Adrenal gland (tissue), 12 donors: ENCODE data around the gene SSC5D. TPM values are rescaled to one million over a fixed set of nuclear protein-coding genes. Genes with fewer than 3 reads are reported as not detected.

Experiments
- DNase-seq, 7 donors: peaks; one replicate each; pipeline ENCODE4 v3.0.0-alpha.2; 2019 to 2020
- H3K27ac ChIP-seq, 5 donors: fragments of 200-600 bp; sonication (generic) in 4 of 5; 1 replicate in 3 of 5; 2 replicates in 2 of 5; pipeline versions ENCODE4 v1.5.1 to v1.8.0; 2016 to 2020; ENCODE audit warnings: mild to moderate bottlenecking in 1 of 5
- H3K27me3 ChIP-seq: fragments of 200-600 bp; 2 replicates; pipeline ENCODE4 v1.8.0; 2021
- H3K36me3 ChIP-seq, 2 donors: fragments of 200-600 bp; replicated peaks in 1 of 2; 1 replicate in 1 of 2; 2 replicates in 1 of 2; pipeline versions ENCODE4 v1.5.1 to v1.8.0; 2018 to 2022
- H3K4me1 ChIP-seq, 2 donors: fragments of 200-600 bp; replicated peaks in 1 of 2; 1 replicate in 1 of 2; 2 replicates in 1 of 2; pipeline versions ENCODE4 v1.5.1 to v1.8.0; 2018 to 2021
- H3K4me3 ChIP-seq, 4 donors: fragments of 200-600 bp; sonication (generic) in 3 of 4; one replicate each; pipeline ENCODE4 v1.5.1; 2016 to 2018
- H3K9me3 ChIP-seq, 3 donors: fragments of 200-600 bp; sonication (generic) in 1 of 3; replicated peaks in 1 of 3; 1 replicate in 2 of 3; 2 replicates in 1 of 3; pipeline versions ENCODE4 v1.5.1 to v1.8.0; 2016 to 2021
- POLR2A ChIP-seq, 2 donors: fragments of 450-650 bp; IDR thresholded peaks; one replicate each; pipeline ENCODE4 v1.6.1; 2017; ENCODE audit warnings: antibody characterized with exemption in 2 of 2, mild to moderate bottlenecking in 2 of 2, moderate library complexity in 1 of 2
- WGBS, 4 donors: extraction: QIAGEN DNeasy Blood & Tissue Kit in 2 of 4; methylation state at CpG; one replicate each; pipeline versions ENCODE4 v1.1.5 to v1.1.7; 2013 to 2017; 5-methylcytosine and 5-hydroxymethylcytosine counted together
- intact Hi-C, 2 donors: fragments of 100-400 bp; cut with DNase I; formaldehyde crosslinking; loops; one replicate each; pipeline versions ENCODE4 v1.14.1 to v1.15.0; 2022 to 2023
- polyA plus RNA-seq, 3 donors: library from polyadenylated mRNA; stranded (reverse); fragments of 200-250 nt in 2 of 3; fragments of 350-450 nt in 1 of 3; fragmentation: Illumina TruSeq in 1 of 3; extraction: RNeasy Lipid Tissue Mini Kit (QIAGEN cat#74804) in 1 of 3; gene quantifications; one replicate each; pipeline ENCODE4 v1.2.3, GENCODE V29; 2013 to 2014
- total RNA-seq, 9 donors: library from RNA; depleted of rRNA in 4 of 9; stranded (reverse); fragments of >200 nt in 4 of 9; fragments of 120-200 nt in 1 of 9; fragmentation: NEBNext Ultra II Directional in 1 of 9; extraction: Animal tissue kit (Norgen Biotek cat#: 25700) in 1 of 9; gene quantifications; one replicate each; pipeline versions ENCODE4 v1.1.0 to v1.2.4, GENCODE V29; 2013 to 2023
- TF ChIP-seq, protein P1 (sequence below), 6 experiments: fragments of 450-650 bp in 4 of 6; fragments of 200-600 bp in 2 of 6; sonication (generic) in 1 of 6; IDR thresholded peaks; 1 replicate in 5 of 6; 2 replicates in 1 of 6; pipeline versions ENCODE4 v1.5.1 to v1.8.0; 2016 to 2021; ENCODE audit warnings: antibody characterized with exemption in 6 of 6, mild to moderate bottlenecking in 2 of 6, moderate library complexity in 1 of 6
- donor health status: healthy with polysubstance abuse.
- donor health status: Bipolar disorder and iron deficiency.
- donor health status: DM: yes; HTN: yes; CAD: no.
- donor health status: DM: no; HTN: no; CAD: no.
- donor health status: DM: no; HTN: no; CAD: no.
- donor health status: DM: yes; HTN: yes; CAD: no.

The SSC5D gene
- total and polyA plus RNA-seq, 12 donors: 0.33 to 10.0 (median 4.4) TPM

GRCh38 chr19:55549500-55550320, 61.5 kb downstream of the SSC5D start:
- no peaks in the 10 kb centered on the region for H3K9me3 ChIP-seq
- H3K36me3 ChIP-seq: no peaks in the 10 kb centered on the region
- H3K27me3 ChIP-seq: peaks cover 25% of the 10 kb centered on the region
- 34 to 41% (median 38%) methylated on average over 13 to 36 of the region's 36 CpGs for WGBS, 4 donors
- no peak overlapping the region for H3K4me3 ChIP-seq
- TF ChIP-seq, protein P1, sequence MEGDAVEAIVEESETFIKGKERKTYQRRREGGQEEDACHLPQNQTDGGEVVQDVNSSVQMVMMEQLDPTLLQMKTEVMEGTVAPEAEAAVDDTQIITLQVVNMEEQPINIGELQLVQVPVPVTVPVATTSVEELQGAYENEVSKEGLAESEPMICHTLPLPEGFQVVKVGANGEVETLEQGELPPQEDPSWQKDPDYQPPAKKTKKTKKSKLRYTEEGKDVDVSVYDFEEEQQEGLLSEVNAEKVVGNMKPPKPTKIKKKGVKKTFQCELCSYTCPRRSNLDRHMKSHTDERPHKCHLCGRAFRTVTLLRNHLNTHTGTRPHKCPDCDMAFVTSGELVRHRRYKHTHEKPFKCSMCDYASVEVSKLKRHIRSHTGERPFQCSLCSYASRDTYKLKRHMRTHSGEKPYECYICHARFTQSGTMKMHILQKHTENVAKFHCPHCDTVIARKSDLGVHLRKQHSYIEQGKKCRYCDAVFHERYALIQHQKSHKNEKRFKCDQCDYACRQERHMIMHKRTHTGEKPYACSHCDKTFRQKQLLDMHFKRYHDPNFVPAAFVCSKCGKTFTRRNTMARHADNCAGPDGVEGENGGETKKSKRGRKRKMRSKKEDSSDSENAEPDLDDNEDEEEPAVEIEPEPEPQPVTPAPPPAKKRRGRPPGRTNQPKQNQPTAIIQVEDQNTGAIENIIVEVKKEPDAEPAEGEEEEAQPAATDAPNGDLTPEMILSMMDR (IDR thresholded peaks at IDR 0.05): no peak
- TF ChIP-seq POLR2A (IDR thresholded peaks at IDR 0.05): no peak
- H3K4me1 ChIP-seq: peaks cover 0 to 5% of the 10 kb centered on the region in 2 donors
- no peak for DNase-seq
- H3K27ac ChIP-seq: no peak overlapping the region
- intact Hi-C loops: no loop called here

GRCh38 chr19:55550321-55550650, 62.0 kb downstream of the SSC5D start:
- no peak overlapping the region for H3K27ac ChIP-seq
- H3K4me3 ChIP-seq: no peak overlapping the region

GRCh38 chr19:55552206-55552605, 64.0 kb downstream of the SSC5D start:
- Histone ChIP-seq H3K36me3 (no peaks in the 10 kb centered on the region), H3K27ac (no peak overlapping the region), H3K4me3 (no peak overlapping the region), H3K27me3 (peaks cover 25% of the 10 kb centered on the region), H3K4me1 (peaks cover 0 to 2% of the 10 kb centered on the region in 2 donors), H3K9me3 (no peaks in the 10 kb centered on the region)
- TF ChIP-seq, protein P1 (IDR thresholded peaks at IDR 0.05): no peak
- TF ChIP-seq POLR2A (IDR thresholded peaks at IDR 0.05): no peak
- intact Hi-C loops: no loop called here
- no peak for DNase-seq
- 73 to 77% (median 76%) methylated on average over 5 of the region's 5 CpGs for WGBS, 4 donors

More at GRCh38 chr19:55550321-55550650, 62.0 kb downstream of the SSC5D start:
- Histone ChIP-seq H3K4me1 (peaks cover 0 to 5% of the 10 kb centered on the region in 2 donors), H3K27me3 (peaks cover 25% of the 10 kb centered on the region), H3K36me3 (no peaks in the 10 kb centered on the region), H3K9me3 (no peaks in the 10 kb centered on the region)
- 56 to 65% (median 59%) methylated on average over 7 of the region's 7 CpGs for WGBS, 4 donors
- DNase-seq: no peak
- intact Hi-C loops: no loop called here
- no peak for TF ChIP-seq POLR2A (IDR thresholded peaks at IDR 0.05)
- TF ChIP-seq, protein P1 (IDR thresholded peaks at IDR 0.05): no peak

GRCh38 chr19:55552620-55553019, 64.4 kb downstream of the SSC5D start:
- intact Hi-C loops: no loop called here
- Histone ChIP-seq H3K27ac (no peak overlapping the region), H3K36me3 (no peaks in the 10 kb centered on the region), H3K4me3 (no peak overlapping the region), H3K9me3 (no peaks in the 10 kb centered on the region), H3K4me1 (no peaks in the 10 kb centered on the region), H3K27me3 (peaks cover 25% of the 10 kb centered on the region)
- WGBS, 4 donors: 68 to 73% (median 71%) methylated on average over 13 of the region's 13 CpGs
- no peak for TF ChIP-seq POLR2A (IDR thresholded peaks at IDR 0.05)
- TF ChIP-seq, protein P1 (IDR thresholded peaks at IDR 0.05): no peak
- no peak for DNase-seq
